SK-N-SH (cell line): Measurements from ENCODE around the gene B3GALT2. TPM values are rescaled to one million over a fixed set of nuclear protein-coding genes. Genes with fewer than 3 reads are reported as not detected.

Experiments
- CTCF ChIA-PET: fragments of 300-600, 350-600 bp; formaldehyde crosslinking; extraction: SDS; loops from one replicate; lab custom pipeline; 2021; lab: Yijun Ruan, JAX
- POLR2A ChIA-PET: fragments of 350-600 bp; sonication (Branson Sonifier 250); formaldehyde crosslinking; extraction: SDS; loops from one replicate; lab custom pipeline; 2020; ENCODE audit warnings: antibody characterized with exemption, inconsistent platforms; lab: Yijun Ruan, JAX
- DNase-seq: peaks from one replicate; pipeline ENCODE4 v3.0.0; 2012
- H2AFZ ChIP-seq: fragments of 200-600 bp; sonication (generic); 2 replicates; pipeline ENCODE4 v1.8.1; 2016; ENCODE audit warnings: antibody characterized with exemption, mild to moderate bottlenecking, low read depth
- H3F3A ChIP-seq: fragments of 200-600 bp; sonication (generic); replicated peaks from 2 replicates; pipeline ENCODE3; 2016; ENCODE audit warnings: antibody characterized with exemption, mild to moderate bottlenecking; ENCODE audit not compliant: insufficient read depth
- H3K27ac ChIP-seq, 2 experiments: fragments of 200-500 bp in 1 of 2; fragments of 200-600 bp in 1 of 2; sonication (Bioruptor generic) in 1 of 2; sonication (generic), shearing (Covaris generic) in 1 of 2; 2 replicates each; pipeline versions ENCODE4 v1.5.1 to v1.6.1; 2014 to 2016; ENCODE audit warnings: low read depth in 2 of 2, inconsistent platforms in 1 of 2, low read length in 1 of 2, mild to moderate bottlenecking in 1 of 2, mixed read lengths in 1 of 2
- H3K27me3 ChIP-seq: fragments of 200-600 bp; sonication (generic), shearing (Covaris generic); 2 replicates; pipeline ENCODE4 v1.6.1; 2016; ENCODE audit warnings: mixed run types; ENCODE audit not compliant: insufficient read depth
- H3K36me3 ChIP-seq, 2 experiments: fragments of 200-500 bp in 1 of 2; fragments of 200-600 bp in 1 of 2; sonication (Bioruptor generic) in 1 of 2; sonication (generic) in 1 of 2; replicated peaks in 1 of 2; 2 replicates each; pipeline versions ENCODE3 to v1.5.1; 2014 to 2016; ENCODE audit warnings: low read length in 1 of 2, mild to moderate bottlenecking in 1 of 2; ENCODE audit not compliant: insufficient read depth in 2 of 2, control insufficient read depth in 1 of 2
- H3K4me1 ChIP-seq, 2 experiments: fragments of 200-500 bp in 1 of 2; fragments of 200-600 bp in 1 of 2; sonication (Bioruptor generic) in 1 of 2; sonication (generic), shearing (Covaris generic) in 1 of 2; 2 replicates each; pipeline versions ENCODE4 v1.5.1 to v1.6.1; 2014 to 2016; ENCODE audit warnings: low read depth in 1 of 2, low read length in 1 of 2, mixed run types in 1 of 2; ENCODE audit not compliant: insufficient read depth in 2 of 2, control insufficient read depth in 1 of 2
- H3K4me2 ChIP-seq: fragments of 200-600 bp; sonication (generic), shearing (Covaris generic); 2 replicates; pipeline ENCODE4 v1.6.1; 2017; ENCODE audit warnings: mixed run types
- H3K4me3 ChIP-seq, 2 experiments: fragments of 200-500 bp in 1 of 2; fragments of 200-600 bp in 1 of 2; sonication (Bioruptor generic) in 1 of 2; sonication (generic), shearing (Covaris generic) in 1 of 2; 2 replicates each; pipeline versions ENCODE4 v1.5.1 to v1.8.1; 2014 to 2016; ENCODE audit warnings: low read depth in 2 of 2, inconsistent platforms in 1 of 2, low read length in 1 of 2, mild to moderate bottlenecking in 1 of 2, mixed read lengths in 1 of 2, moderate library complexity in 1 of 2
- H3K79me2 ChIP-seq: fragments of 200-600 bp; sonication (generic); 2 replicates; pipeline ENCODE4 v1.8.1; 2017; ENCODE audit warnings: mild to moderate bottlenecking; ENCODE audit not compliant: insufficient read depth
- H3K9ac ChIP-seq: fragments of 200-600 bp; sonication (generic); 2 replicates; pipeline ENCODE4 v1.6.1; 2017; ENCODE audit warnings: mixed run types
- H3K9me2 ChIP-seq: fragments of 200-600 bp; sonication (generic); 2 replicates; pipeline ENCODE4 v1.6.1; 2017; ENCODE audit warnings: mixed run types
- H3K9me3 ChIP-seq: fragments of 200-600 bp; sonication (generic); 2 replicates; pipeline ENCODE4 v1.6.1; 2017; ENCODE audit warnings: mixed run types, mild to moderate bottlenecking, moderate library complexity
- H4K20me1 ChIP-seq: fragments of 200-600 bp; sonication (generic); 2 replicates; pipeline ENCODE4 v1.6.1; 2017; ENCODE audit warnings: mild to moderate bottlenecking, mixed run types; ENCODE audit not compliant: insufficient read depth
- EP300 ChIP-seq, 2 experiments: IDR thresholded peaks; 2 replicates each; pipeline versions ENCODE4 v1.4.0 to v1.6.1; 2012; ENCODE audit warnings: borderline replicate concordance in 1 of 2, low read depth in 1 of 2, low read length in 1 of 2
- GABPA ChIP-seq: IDR thresholded peaks from 2 replicates; pipeline ENCODE4 v1.4.0; 2012; ENCODE audit warnings: low read depth, mild to moderate bottlenecking
- IRF3 ChIP-seq: fragments of 150-350 bp; IDR thresholded peaks from 2 replicates; pipeline ENCODE4 v1.6.1; 2016; ENCODE audit warnings: mild to moderate bottlenecking, low read depth, low read length
- JUND ChIP-seq: IDR thresholded peaks from 2 replicates; pipeline ENCODE4 v1.4.0; 2012
- MXI1 ChIP-seq: IDR thresholded peaks from 2 replicates; pipeline ENCODE4 v1.6.1; 2012; ENCODE audit warnings: mild to moderate bottlenecking, low read depth, low read length, improper control_type of control experiment
- TAF1 ChIP-seq: IDR thresholded peaks from 2 replicates; pipeline ENCODE4 v1.6.1; 2012; ENCODE audit warnings: low read depth, mild to moderate bottlenecking, low read length, moderate library complexity, borderline replicate concordance
- USF1 ChIP-seq: IDR thresholded peaks from 2 replicates; pipeline ENCODE4 v1.4.0; 2012; ENCODE audit warnings: low read depth, borderline replicate concordance
- WGBS: methylation state at CpG from one replicate; pipeline ENCODE4 v1.1.6; 2017; ENCODE audit warnings: low lambda C conversion rate; 5-methylcytosine and 5-hydroxymethylcytosine counted together
- polyA plus RNA-seq, 3 experiments: library from polyadenylated mRNA; depleted of rRNA; stranded (reverse); fragments of >200 nt; gene quantifications; 2 replicates each; pipeline ENCODE4 v1.2.3, GENCODE V29; 2012
- TF ChIP-seq, protein P1 (sequence below): IDR thresholded peaks from 2 replicates; pipeline ENCODE4 v1.6.1; 2012; ENCODE audit warnings: mild to moderate bottlenecking, low read depth, low read length, moderate library complexity
- TF ChIP-seq, protein P2 (sequence below): IDR thresholded peaks from 2 replicates; pipeline ENCODE4 v1.4.0; 2012; ENCODE audit warnings: low read depth, borderline replicate concordance

The B3GALT2 gene
- polyA plus RNA-seq, 1 of the 3 experiments (the other 2 are of a cell fraction): 0.23 TPM

DNA sequence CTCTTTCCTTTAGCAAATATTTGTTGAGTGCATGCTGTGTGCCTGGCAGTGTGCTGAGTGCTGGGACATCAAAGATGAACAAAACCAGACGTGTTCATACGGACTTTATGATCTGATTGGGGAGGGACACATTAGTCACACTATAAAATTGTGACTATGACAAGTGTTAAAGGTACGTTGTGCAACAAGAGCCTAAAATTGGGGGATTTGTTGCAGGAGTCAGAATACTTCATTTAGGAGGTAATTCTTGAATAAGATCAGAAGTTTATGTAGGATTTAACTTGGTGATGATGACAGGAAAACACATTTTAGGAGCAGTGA is 29.6 kb downstream of the B3GALT2 start:
- H3K4me3 ChIP-seq: no peak overlapping the region
- H2AFZ ChIP-seq: no peak overlapping the region
- H3K4me1 ChIP-seq: peaks cover 0 to 6% of the 10 kb centered on the region in 2 experiments; a peak in 2 of 4 replicates
- H3K27me3 ChIP-seq: no peaks in the 10 kb centered on the region
- ChIA-PET POLR2A (no interaction called here), CTCF (interaction anchor here (0.9 to 1.0 kb wide), 2 partner anchors 9 to 27 kb away, joined by 3 to 4 read pairs; no protein-coding TSS in a partner anchor)
- peaks cover 42 to 58% of the 10 kb centered on the region in 2 experiments for H3K36me3 ChIP-seq
- H3K4me2 ChIP-seq: no peak overlapping the region
- peaks cover 6% of the 10 kb centered on the region; the same call in 1 of the 2 replicates for H3K79me2 ChIP-seq
- 89% methylated on average over 3 of the region's 3 CpGs for WGBS
- H3K9me3 ChIP-seq: no peaks in the 10 kb centered on the region; the same call in 1 of the 2 replicates
- H3K27ac ChIP-seq: peak overlapping the region in 1 of 2 experiments; percentile 43; a peak in 1 of 4 replicates
- no peaks in the 10 kb centered on the region; the same call in 1 of the 2 replicates for H4K20me1 ChIP-seq
- no peaks in the 10 kb centered on the region for H3K9me2 ChIP-seq
- TF ChIP-seq GABPA: no peak
- TF ChIP-seq JUND: no peak
- no peak for TF ChIP-seq TAF1
- TF ChIP-seq, protein P1, sequence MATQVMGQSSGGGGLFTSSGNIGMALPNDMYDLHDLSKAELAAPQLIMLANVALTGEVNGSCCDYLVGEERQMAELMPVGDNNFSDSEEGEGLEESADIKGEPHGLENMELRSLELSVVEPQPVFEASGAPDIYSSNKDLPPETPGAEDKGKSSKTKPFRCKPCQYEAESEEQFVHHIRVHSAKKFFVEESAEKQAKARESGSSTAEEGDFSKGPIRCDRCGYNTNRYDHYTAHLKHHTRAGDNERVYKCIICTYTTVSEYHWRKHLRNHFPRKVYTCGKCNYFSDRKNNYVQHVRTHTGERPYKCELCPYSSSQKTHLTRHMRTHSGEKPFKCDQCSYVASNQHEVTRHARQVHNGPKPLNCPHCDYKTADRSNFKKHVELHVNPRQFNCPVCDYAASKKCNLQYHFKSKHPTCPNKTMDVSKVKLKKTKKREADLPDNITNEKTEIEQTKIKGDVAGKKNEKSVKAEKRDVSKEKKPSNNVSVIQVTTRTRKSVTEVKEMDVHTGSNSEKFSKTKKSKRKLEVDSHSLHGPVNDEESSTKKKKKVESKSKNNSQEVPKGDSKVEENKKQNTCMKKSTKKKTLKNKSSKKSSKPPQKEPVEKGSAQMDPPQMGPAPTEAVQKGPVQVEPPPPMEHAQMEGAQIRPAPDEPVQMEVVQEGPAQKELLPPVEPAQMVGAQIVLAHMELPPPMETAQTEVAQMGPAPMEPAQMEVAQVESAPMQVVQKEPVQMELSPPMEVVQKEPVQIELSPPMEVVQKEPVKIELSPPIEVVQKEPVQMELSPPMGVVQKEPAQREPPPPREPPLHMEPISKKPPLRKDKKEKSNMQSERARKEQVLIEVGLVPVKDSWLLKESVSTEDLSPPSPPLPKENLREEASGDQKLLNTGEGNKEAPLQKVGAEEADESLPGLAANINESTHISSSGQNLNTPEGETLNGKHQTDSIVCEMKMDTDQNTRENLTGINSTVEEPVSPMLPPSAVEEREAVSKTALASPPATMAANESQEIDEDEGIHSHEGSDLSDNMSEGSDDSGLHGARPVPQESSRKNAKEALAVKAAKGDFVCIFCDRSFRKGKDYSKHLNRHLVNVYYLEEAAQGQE: no peak
- no peak for TF ChIP-seq USF1
- TF ChIP-seq MXI1: no peak
- TF ChIP-seq, protein P2, sequence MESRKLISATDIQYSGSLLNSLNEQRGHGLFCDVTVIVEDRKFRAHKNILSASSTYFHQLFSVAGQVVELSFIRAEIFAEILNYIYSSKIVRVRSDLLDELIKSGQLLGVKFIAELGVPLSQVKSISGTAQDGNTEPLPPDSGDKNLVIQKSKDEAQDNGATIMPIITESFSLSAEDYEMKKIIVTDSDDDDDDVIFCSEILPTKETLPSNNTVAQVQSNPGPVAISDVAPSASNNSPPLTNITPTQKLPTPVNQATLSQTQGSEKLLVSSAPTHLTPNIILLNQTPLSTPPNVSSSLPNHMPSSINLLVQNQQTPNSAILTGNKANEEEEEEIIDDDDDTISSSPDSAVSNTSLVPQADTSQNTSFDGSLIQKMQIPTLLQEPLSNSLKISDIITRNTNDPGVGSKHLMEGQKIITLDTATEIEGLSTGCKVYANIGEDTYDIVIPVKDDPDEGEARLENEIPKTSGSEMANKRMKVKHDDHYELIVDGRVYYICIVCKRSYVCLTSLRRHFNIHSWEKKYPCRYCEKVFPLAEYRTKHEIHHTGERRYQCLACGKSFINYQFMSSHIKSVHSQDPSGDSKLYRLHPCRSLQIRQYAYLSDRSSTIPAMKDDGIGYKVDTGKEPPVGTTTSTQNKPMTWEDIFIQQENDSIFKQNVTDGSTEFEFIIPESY: no peak
- TF ChIP-seq EP300 (IDR thresholded peaks at IDR 0.05; ENCODE audit: borderline replicate concordance in 1 of 2, low read depth in 1 of 2, low read length in 1 of 2): no peak
- TF ChIP-seq IRF3: no peak
- no peak overlapping the region for H3K9ac ChIP-seq
- H3F3A ChIP-seq: peaks cover 7% of the 10 kb centered on the region
- DNase-seq: no peak
